CMK (cell line): ENCODE data around the gene CAPN3.

Experiments used
- DNase-seq: peaks from one replicate; pipeline ENCODE4 v3.0.0-alpha.2; 2010; ENCODE audit warnings: low read depth

The CAPN3 gene

GRCh38 chr15:42356851-42357250 is 2.5 kb upstream of the CAPN3 start:
- no peak for DNase-seq

GRCh38 chr15:42358141-42358540 is 1.2 kb upstream of the CAPN3 start:
- DNase-seq: no peak

GRCh38 chr15:42359985-42360384 is 684 bp downstream of the CAPN3 start:
- no peak for DNase-seq

GRCh38 chr15:42360535-42361112 is 1.3 kb downstream of the CAPN3 start:
- no peak for DNase-seq

GRCh38 chr15:42363487-42363886 is 4.2 kb downstream of the CAPN3 start:
- DNase-seq: no peak

- DNase-seq: no peak
Observed at GRCh38 chr15:42363942-42364341, 4.6 kb downstream of the CAPN3 start.

GRCh38 chr15:42364529-42364928 is 5.2 kb downstream of the CAPN3 start:
- no peak for DNase-seq

- no peak for DNase-seq
Observed at GRCh38 chr15:42365921-42366550, 6.7 kb downstream of the CAPN3 start.

- no peak for DNase-seq
Observed at GRCh38 chr15:42367041-42367440, 7.7 kb downstream of the CAPN3 start.

GRCh38 chr15:42368096-42368495 is 8.8 kb downstream of the CAPN3 start:
- no peak for DNase-seq

GRCh38 chr15:42371096-42371495 is 11.8 kb downstream of the CAPN3 start:
- DNase-seq: no peak

GRCh38 chr15:42373274-42373673 is 14.0 kb downstream of the CAPN3 start:
- no peak for DNase-seq

- no peak for DNase-seq
Observed at GRCh38 chr15:42373936-42374335, 14.6 kb downstream of the CAPN3 start.

GRCh38 chr15:42374810-42375209 is 15.5 kb downstream of the CAPN3 start:
- DNase-seq: no peak

- no peak for DNase-seq
Observed at GRCh38 chr15:42375252-42375651, 16.0 kb downstream of the CAPN3 start.

GRCh38 chr15:42375941-42376340 is 16.6 kb downstream of the CAPN3 start:
- DNase-seq: no peak

- no peak for DNase-seq
Observed at GRCh38 chr15:42378011-42378410, 18.7 kb downstream of the CAPN3 start.

- no peak for DNase-seq
Observed at GRCh38 chr15:42384597-42384996, 25.3 kb downstream of the CAPN3 start.

GRCh38 chr15:42385206-42385979 is 26.1 kb downstream of the CAPN3 start:
- no peak for DNase-seq

GRCh38 chr15:42385980-42386700 is 26.8 kb downstream of the CAPN3 start:
- peak; percentile 22 for DNase-seq

- no peak for DNase-seq
Observed at GRCh38 chr15:42387603-42388002, 28.3 kb downstream of the CAPN3 start.

GRCh38 chr15:42392309-42393024 is 33.2 kb downstream of the CAPN3 start:
- no peak for DNase-seq
